Dedifferentiated amniotic fluid mesenchymal stem cell (primary cell): Measurements from ENCODE around the gene RPUSD1.
A peak's percentile ranks its signal among the peaks of the same experiment; 100 is the strongest.
"Not testable (repeated sequence)": the region's sequence is repeated elsewhere in the genome, so short reads cannot be mapped to it uniquely, and the experiment has no call there.

ENCODE experiments used
- DNase-seq: peaks from one replicate; pipeline ENCODE4 v3.0.0-alpha.2; 2016; ENCODE audit errors: extremely low spot score

Gene RPUSD1

GRCh38 chr16:787978-788398 lies at the start of gene RPUSD1:
RPUSD1 (minus strand) TSS chr16:788381; CDS start chr16:787737, 644 bp downstream.
- DNase-seq, result no peak

- DNase-seq, result not testable (repeated sequence)
These were observed 48.6 kb upstream of the RPUSD1 start for GRCh38 chr16:836822-837221.

GRCh38 chr16:836221-836620 lies 48.0 kb upstream of the RPUSD1 start:
- DNase-seq, result no peak

- DNase-seq, result no peak
These were observed 47.2 kb upstream of the RPUSD1 start for GRCh38 chr16:835373-835772.

GRCh38 chr16:833411-833810 lies 45.2 kb upstream of the RPUSD1 start:
- DNase-seq, result no peak

- no peak for DNase-seq
These were observed 44.6 kb upstream of the RPUSD1 start for GRCh38 chr16:832652-833336.

- DNase-seq, result no peak
These were observed 43.6 kb upstream of the RPUSD1 start for GRCh38 chr16:831571-832413.

- DNase-seq, result no peak
These were observed 42.8 kb upstream of the RPUSD1 start for GRCh38 chr16:830871-831570.

- no peak for DNase-seq
These were observed 42.1 kb upstream of the RPUSD1 start for GRCh38 chr16:830107-830870.

GRCh38 chr16:828891-829290 lies 40.7 kb upstream of the RPUSD1 start:
- no peak for DNase-seq

GRCh38 chr16:827513-827912 lies 39.3 kb upstream of the RPUSD1 start:
- DNase-seq, result no peak

- DNase-seq, result peak; percentile 19
These were observed 37.3 kb upstream of the RPUSD1 start for GRCh38 chr16:825341-826061.

GRCh38 chr16:824601-825000 lies 36.4 kb upstream of the RPUSD1 start:
- DNase-seq, result no peak

- no peak for DNase-seq
These were observed 36.0 kb upstream of the RPUSD1 start for GRCh38 chr16:824194-824593.

GRCh38 chr16:822909-823297 lies 34.7 kb upstream of the RPUSD1 start:
- no peak for DNase-seq

- DNase-seq, result no peak
These were observed 34.2 kb upstream of the RPUSD1 start for GRCh38 chr16:822174-822908.

- no peak for DNase-seq
These were observed 33.6 kb upstream of the RPUSD1 start for GRCh38 chr16:821751-822150.

- DNase-seq, result no peak
These were observed 32.6 kb upstream of the RPUSD1 start for GRCh38 chr16:820748-821147.

- DNase-seq, result not testable (repeated sequence)
These were observed 31.8 kb upstream of the RPUSD1 start for GRCh38 chr16:820044-820408.

GRCh38 chr16:819336-820043 lies 31.3 kb upstream of the RPUSD1 start:
- no peak for DNase-seq
